KMS-11 (cell line): ENCODE data around the gene LRRC27.

Experiments used
- H2AFZ ChIP-seq: fragments of 200-600 bp; sonication (generic); 2 replicates; pipeline ENCODE4 v1.6.1; 2016; ENCODE audit warnings: antibody characterized with exemption, mixed run types, low read depth
- H3K27ac ChIP-seq: fragments of 200-600 bp; sonication (generic); 2 replicates; pipeline ENCODE4 v1.6.1; 2016; ENCODE audit warnings: mild to moderate bottlenecking, mixed run types
- H3K27me3 ChIP-seq: fragments of 200-600 bp; sonication (generic); 2 replicates; pipeline ENCODE4 v1.6.1; 2017; ENCODE audit warnings: mild to moderate bottlenecking, low read depth, mixed run types, moderate library complexity; ENCODE audit not compliant: insufficient read depth
- H3K36me3 ChIP-seq: fragments of 200-600 bp; sonication (generic); 2 replicates; pipeline ENCODE4 v1.6.1; 2017; ENCODE audit warnings: mild to moderate bottlenecking, mixed run types; ENCODE audit not compliant: insufficient read depth
- H3K4me1 ChIP-seq: fragments of 200-600 bp; sonication (generic); 2 replicates; pipeline ENCODE4 v1.6.1; 2016; ENCODE audit warnings: mild to moderate bottlenecking, low read depth, mixed run types; ENCODE audit not compliant: poor library complexity, severe bottlenecking
- H3K4me2 ChIP-seq: fragments of 200-600 bp; sonication (generic); 2 replicates; pipeline ENCODE4 v1.7.0; 2016; ENCODE audit warnings: mild to moderate bottlenecking, mixed run types
- H3K4me3 ChIP-seq: fragments of 200-600 bp; sonication (generic); IDR thresholded peaks from 2 replicates; pipeline ENCODE4 v1.6.1; 2017; ENCODE audit warnings: low read depth, low read length, mixed read lengths; ENCODE audit not compliant: insufficient read depth
- H3K79me2 ChIP-seq: fragments of 200-600 bp; sonication (generic); 2 replicates; pipeline ENCODE4 v1.6.1; 2016; ENCODE audit warnings: low read depth, mixed run types; ENCODE audit not compliant: insufficient read depth
- H3K9ac ChIP-seq: fragments of 200-600 bp; sonication (generic); 2 replicates; pipeline ENCODE4 v1.6.1; 2016; ENCODE audit warnings: mild to moderate bottlenecking, mixed run types
- H4K20me1 ChIP-seq: fragments of 200-600 bp; sonication (generic); 2 replicates; pipeline ENCODE4 v1.6.1; 2016; ENCODE audit warnings: mild to moderate bottlenecking, mixed run types; ENCODE audit not compliant: insufficient read depth
- CTCF ChIP-seq: fragments of 200-600 bp; sonication (generic); conservative IDR thresholded peaks from 2 replicates; pipeline ENCODE4 v1.6.1; 2017; ENCODE audit warnings: low read depth, mild to moderate bottlenecking, antibody characterized with exemption, low read length, moderate library complexity, mixed read lengths

LRRC27 gene

GRCh38 chr10:132399117-132400035 lies 67.4 kb downstream of the LRRC27 start:
- TF ChIP-seq CTCF: no peak
- Histone ChIP-seq H3K4me3 (no peak overlapping the region), H3K9ac (no peak overlapping the region; the same call in 1 of the 2 replicates), H3K4me1 (peaks cover 25% of the 10 kb centered on the region), H4K20me1 (no peaks in the 10 kb centered on the region), H3K79me2 (peaks cover 44% of the 10 kb centered on the region), H2AFZ (no peak overlapping the region), H3K27me3 (no peaks in the 10 kb centered on the region), H3K27ac (peak overlapping the region; percentile 99; the same call in 1 of the 2 replicates), H3K36me3 (no peaks in the 10 kb centered on the region), H3K4me2 (peak overlapping the region; percentile 86; the same call in 1 of the 2 replicates)

- H3K4me1 ChIP-seq: peaks cover 25% of the 10 kb centered on the region
- H3K4me2 ChIP-seq: no peak overlapping the region
- H3K79me2 ChIP-seq: peaks cover 44% of the 10 kb centered on the region
- no peaks in the 10 kb centered on the region for H3K36me3 ChIP-seq
- no peak overlapping the region; the same call in 1 of the 2 replicates for H3K9ac ChIP-seq
- no peak overlapping the region for H3K27ac ChIP-seq
- H3K4me3 ChIP-seq: no peak overlapping the region
- H4K20me1 ChIP-seq: no peaks in the 10 kb centered on the region
- no peak for TF ChIP-seq CTCF
- no peak overlapping the region for H2AFZ ChIP-seq
- H3K27me3 ChIP-seq: no peaks in the 10 kb centered on the region
Measured at GRCh38 chr10:132400041-132400546, 68.1 kb downstream of the LRRC27 start.

GRCh38 chr10:132400547-132401151 lies 68.7 kb downstream of the LRRC27 start:
- Histone ChIP-seq H3K4me2 (no peak overlapping the region), H3K4me3 (no peak overlapping the region), H3K9ac (no peak overlapping the region), H4K20me1 (no peaks in the 10 kb centered on the region), H3K27ac (no peak overlapping the region), H3K36me3 (no peaks in the 10 kb centered on the region), H3K79me2 (peaks cover 44% of the 10 kb centered on the region), H2AFZ (no peak overlapping the region), H3K4me1 (peaks cover 25% of the 10 kb centered on the region), H3K27me3 (no peaks in the 10 kb centered on the region)
- no peak for TF ChIP-seq CTCF

GRCh38 chr10:132401401-132402118 lies 69.6 kb downstream of the LRRC27 start:
- Histone ChIP-seq H2AFZ (no peak overlapping the region), H4K20me1 (no peaks in the 10 kb centered on the region), H3K27me3 (no peaks in the 10 kb centered on the region), H3K9ac (no peak overlapping the region), H3K4me2 (no peak overlapping the region), H3K4me1 (peaks cover 25% of the 10 kb centered on the region), H3K27ac (no peak overlapping the region), H3K79me2 (peaks cover 44% of the 10 kb centered on the region), H3K4me3 (no peak overlapping the region), H3K36me3 (no peaks in the 10 kb centered on the region)
- no peak for TF ChIP-seq CTCF
